Esophagus squamous epithelium (tissue), 5 donors: ENCODE measurements around the gene NT5DC2. TPM values are rescaled to one million over a fixed set of nuclear protein-coding genes. Genes with fewer than 3 reads are reported as not detected.

Source experiments
- DNase-seq: peaks from one replicate; lab custom pipeline; 2025; lab: John Stamatoyannopoulos, UW
- H3K27ac ChIP-seq, 4 donors: fragments of 200-600 bp; sonication (generic); one replicate each; pipeline ENCODE4 v1.5.1; 2016 to 2019; ENCODE audit warnings: mild to moderate bottlenecking in 1 of 4
- H3K27me3 ChIP-seq, 4 donors: fragments of 200-600 bp; sonication (generic); 1 replicate in 3 of 4; 2 replicates in 1 of 4; pipeline versions ENCODE4 v1.5.1 to v1.6.0; 2017 to 2021; ENCODE audit warnings: antibody characterized with exemption in 1 of 4
- H3K36me3 ChIP-seq, 3 donors: fragments of 200-600 bp; sonication (generic); one replicate each; pipeline ENCODE4 v1.5.1; 2016 to 2019
- H3K4me1 ChIP-seq, 3 donors: fragments of 200-600 bp; sonication (generic); one replicate each; pipeline ENCODE4 v1.5.1; 2017 to 2019
- H3K4me3 ChIP-seq, 4 donors: fragments of 200-600 bp; sonication (generic); 1 replicate in 3 of 4; 2 replicates in 1 of 4; pipeline ENCODE4 v1.5.1; 2016 to 2019; ENCODE audit warnings: mild to moderate bottlenecking in 2 of 4, moderate library complexity in 1 of 4
- H3K9me3 ChIP-seq, 3 donors: fragments of 200-600 bp; sonication (generic); one replicate each; pipeline ENCODE4 v1.5.1; 2016 to 2019
- CTCF ChIP-seq, 6 experiments: fragments of 450-650 bp in 4 of 6; fragments of 200-600 bp in 2 of 6; sonication (generic) in 2 of 6; IDR thresholded peaks; one replicate each; pipeline ENCODE4 v1.5.1; 2016 to 2019; ENCODE audit warnings: antibody characterized with exemption in 6 of 6, mild to moderate bottlenecking in 4 of 6, moderate library complexity in 4 of 6
- POLR2A ChIP-seq, 4 donors: fragments of 450-650 bp; IDR thresholded peaks; one replicate each; pipeline ENCODE4 v1.6.1; 2017; ENCODE audit warnings: antibody characterized with exemption in 4 of 4, mild to moderate bottlenecking in 4 of 4, moderate library complexity in 3 of 4
- WGBS, 2 donors: methylation state at CpG; one replicate each; pipeline ENCODE4 v1.1.5; 2018; 5-methylcytosine and 5-hydroxymethylcytosine counted together
- intact Hi-C: fragments of 100-400 bp; cut with DNase I; formaldehyde crosslinking; loops from one replicate; pipeline ENCODE4 v1.15.0; 2022
- total RNA-seq, 4 donors: library from RNA; depleted of rRNA; stranded (reverse); fragments of >200 nt; gene quantifications; one replicate each; pipeline ENCODE4 v1.1.0, GENCODE V29; 2016
- donor health status: DM: yes; HTN: yes; CAD: no.

NT5DC2 gene
- total RNA-seq, 4 donors from 2014 or later, result 58.9 to 79.5 (median 70.2) TPM

- peaks cover 0 to 4% (median 0%) of the 10 kb centered on the region in 3 donors for H3K36me3 ChIP-seq
- DNase-seq, result no peak
- no peak overlapping the region for H3K4me3 ChIP-seq
- intact Hi-C loops, result no loop called here
- TF ChIP-seq POLR2A (IDR thresholded peaks at IDR 0.05), result no peak
- TF ChIP-seq CTCF (IDR thresholded peaks at IDR 0.05), result no peak
- H3K9me3 ChIP-seq, result no peaks in the 10 kb centered on the region
- peaks cover 0 to 12% (median 3%) of the 10 kb centered on the region in 3 donors for H3K4me1 ChIP-seq
- no peak overlapping the region for H3K27ac ChIP-seq
- WGBS, 2 donors, result 94 to 95% methylated on average over 10 of the region's 19 CpGs
- H3K27me3 ChIP-seq, result no peaks in the 10 kb centered on the region
These were observed 17.0 kb downstream of the NT5DC2 start for GRCh38 chr3:52516509-52517195.

- Histone ChIP-seq H3K4me1 (peaks cover 0 to 12% (median 3%) of the 10 kb centered on the region in 3 donors), H3K4me3 (no peak overlapping the region), H3K36me3 (peaks cover 0 to 4% (median 0%) of the 10 kb centered on the region in 3 donors), H3K27me3 (no peaks in the 10 kb centered on the region), H3K9me3 (no peaks in the 10 kb centered on the region), H3K27ac (no peak overlapping the region)
- no peak for TF ChIP-seq POLR2A (IDR thresholded peaks at IDR 0.05)
- no peak for TF ChIP-seq CTCF (IDR thresholded peaks at IDR 0.05)
- WGBS, 2 donors, result 63 to 100% methylated on average over 1 to 5 of the region's 6 CpGs
- no peak for DNase-seq
- intact Hi-C loops, result no loop called here
These were observed 18.5 kb downstream of the NT5DC2 start for GRCh38 chr3:52515192-52515591.

- Histone ChIP-seq H3K4me3 (no peak overlapping the region), H3K9me3 (no peaks in the 10 kb centered on the region), H3K36me3 (peaks cover 0 to 1% (median 0%) of the 10 kb centered on the region in 3 donors), H3K27me3 (no peaks in the 10 kb centered on the region), H3K4me1 (peaks cover 0 to 12% (median 3%) of the 10 kb centered on the region in 3 donors), H3K27ac (no peak overlapping the region)
- DNase-seq, result no peak
- WGBS, 2 donors, result no CpG with 5 or more reads among the region's 11 CpGs
- intact Hi-C loops, result no loop called here
- TF ChIP-seq POLR2A (IDR thresholded peaks at IDR 0.05), result no peak
- TF ChIP-seq CTCF (IDR thresholded peaks at IDR 0.05), result no peak
These were observed 19.1 kb downstream of the NT5DC2 start for GRCh38 chr3:52514576-52514975.

GRCh38 chr3:52513281-52513680 lies 20.4 kb downstream of the NT5DC2 start:
- H3K27ac ChIP-seq, result no peak overlapping the region
- no peaks in the 10 kb centered on the region for H3K27me3 ChIP-seq
- peaks cover 0 to 3% (median 0%) of the 10 kb centered on the region in 3 donors for H3K4me1 ChIP-seq
- 60% methylated on average over 1 of the region's 7 CpGs; no CpG with 5 or more reads in 1 of the 2 donors for WGBS, 2 donors
- H3K9me3 ChIP-seq, result no peaks in the 10 kb centered on the region
- intact Hi-C loops, result no loop called here
- TF ChIP-seq POLR2A (IDR thresholded peaks at IDR 0.05), result no peak
- no peak for TF ChIP-seq CTCF (IDR thresholded peaks at IDR 0.05)
- no peak overlapping the region for H3K4me3 ChIP-seq
- H3K36me3 ChIP-seq, result no peaks in the 10 kb centered on the region
- no peak for DNase-seq

GRCh38 chr3:52512727-52513126 lies 20.9 kb downstream of the NT5DC2 start:
- no peak for DNase-seq
- intact Hi-C loops, result no loop called here
- H3K27me3 ChIP-seq, result no peaks in the 10 kb centered on the region
- H3K36me3 ChIP-seq, result no peaks in the 10 kb centered on the region
- H3K9me3 ChIP-seq, result no peaks in the 10 kb centered on the region
- no peak overlapping the region for H3K27ac ChIP-seq
- WGBS, 2 donors, result 100% methylated on average over 1 of the region's 17 CpGs; no CpG with 5 or more reads in 1 of the 2 donors
- TF ChIP-seq POLR2A (IDR thresholded peaks at IDR 0.05) (no peak), CTCF (IDR thresholded peaks at IDR 0.05) (no peak)
- no peaks in the 10 kb centered on the region for H3K4me1 ChIP-seq
- H3K4me3 ChIP-seq, result no peak overlapping the region
